HG03460 (cell line): Measurements from ENCODE around the gene MAPK8.

Experiments used
- ATAC-seq: cut with Tn5 transposase; IDR thresholded peaks from one replicate; pipeline ENCODE4 v1.9.1; 2021; ENCODE audit not compliant: unreplicated experiment

MAPK8 gene

GRCh38 chr10:48472501-48473069 is 166.1 kb downstream of the MAPK8 start:
- ATAC-seq = no peak

DNA sequence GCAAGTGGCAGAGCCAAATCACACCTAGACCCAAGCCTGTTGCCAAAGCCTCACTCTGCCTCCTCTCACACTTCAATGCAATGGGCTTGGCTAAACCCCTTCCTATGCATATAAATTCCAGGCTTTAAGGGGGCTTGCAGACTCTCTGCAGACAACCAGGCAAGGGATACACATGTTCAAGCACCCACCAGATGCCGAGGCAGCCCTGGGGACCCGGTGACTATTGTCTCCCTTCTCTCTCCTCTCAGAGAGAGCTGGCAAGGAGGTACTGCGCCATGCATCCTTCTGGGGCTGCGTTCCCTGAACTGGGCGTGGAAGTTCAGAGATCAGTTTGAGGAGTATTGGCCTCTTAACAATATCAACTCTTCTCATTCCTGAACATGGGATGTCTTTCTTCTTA is 167.2 kb downstream of the MAPK8 start:
- ATAC-seq = no peak

DNA sequence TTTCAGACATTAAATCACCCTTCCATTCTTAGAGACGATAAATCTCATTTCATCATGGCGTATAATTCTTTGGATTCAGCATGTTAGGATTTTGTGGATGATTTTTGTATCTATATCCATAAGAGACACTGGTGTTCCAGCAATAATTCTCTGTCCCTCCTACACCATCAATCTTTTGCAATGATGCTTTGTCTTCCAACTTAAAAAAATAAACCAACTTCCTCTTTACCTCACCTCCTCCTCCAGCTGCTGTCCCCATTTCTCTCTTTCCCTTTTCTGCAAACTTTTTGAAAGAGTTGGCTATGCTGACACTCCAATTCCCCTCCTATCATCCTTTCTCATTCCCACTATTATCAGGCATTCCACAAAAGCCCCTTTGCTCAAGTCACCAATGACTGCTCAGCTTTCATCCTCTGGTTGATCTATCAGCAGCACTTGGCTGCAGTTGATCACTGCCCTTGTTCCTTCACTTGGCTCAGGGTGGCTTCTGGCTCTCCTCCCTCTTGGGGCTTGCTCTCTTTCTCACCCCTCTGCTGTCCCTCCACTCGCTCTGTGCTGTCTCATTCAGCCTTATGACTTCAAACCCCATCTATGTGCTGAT is 168.4 kb downstream of the MAPK8 start:
- ATAC-seq = no peak

DNA sequence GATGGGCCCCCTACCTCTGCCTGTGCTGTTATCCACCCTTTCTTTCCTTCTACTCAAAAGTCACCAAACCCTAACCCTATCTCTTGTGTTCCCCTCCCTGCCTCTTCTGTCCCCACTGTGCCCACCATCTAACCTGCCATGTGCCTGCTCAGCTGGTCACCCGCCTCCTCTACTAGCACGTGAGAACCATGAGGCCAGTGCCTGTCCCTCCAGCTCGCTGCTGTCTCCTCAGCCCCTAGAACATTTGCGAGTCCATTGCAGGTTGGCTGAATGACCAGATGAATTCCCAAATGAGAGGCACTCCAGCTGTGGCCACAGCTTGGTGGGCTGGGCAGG is 169.4 kb downstream of the MAPK8 start:
- no peak for ATAC-seq

- ATAC-seq = no peak
These were observed 170.0 kb downstream of the MAPK8 start for GRCh38 chr10:48476279-48476982.

DNA sequence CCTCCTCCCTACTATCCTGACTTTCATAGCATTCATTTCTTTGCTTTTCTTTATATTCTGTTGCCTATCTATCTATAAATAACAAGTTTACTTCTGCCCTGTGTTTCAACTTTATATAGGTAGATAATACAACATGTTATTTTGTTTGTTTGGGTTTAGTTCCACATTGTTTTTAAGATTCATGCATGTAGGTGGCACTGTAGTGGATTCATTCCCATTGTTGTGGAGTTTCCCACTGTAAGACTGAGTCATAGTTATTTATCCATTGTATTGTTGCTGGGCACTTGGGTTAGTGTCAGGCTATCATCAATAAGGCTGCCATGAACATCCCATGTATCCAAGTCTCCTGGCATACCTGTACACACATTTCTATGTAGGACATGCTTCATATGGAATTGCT is 170.7 kb downstream of the MAPK8 start:
- ATAC-seq = no peak

GRCh38 chr10:48477616-48478015 is 171.1 kb downstream of the MAPK8 start:
- no peak for ATAC-seq

- no peak for ATAC-seq
These were observed 172.0 kb downstream of the MAPK8 start for GRCh38 chr10:48478469-48478868.

DNA sequence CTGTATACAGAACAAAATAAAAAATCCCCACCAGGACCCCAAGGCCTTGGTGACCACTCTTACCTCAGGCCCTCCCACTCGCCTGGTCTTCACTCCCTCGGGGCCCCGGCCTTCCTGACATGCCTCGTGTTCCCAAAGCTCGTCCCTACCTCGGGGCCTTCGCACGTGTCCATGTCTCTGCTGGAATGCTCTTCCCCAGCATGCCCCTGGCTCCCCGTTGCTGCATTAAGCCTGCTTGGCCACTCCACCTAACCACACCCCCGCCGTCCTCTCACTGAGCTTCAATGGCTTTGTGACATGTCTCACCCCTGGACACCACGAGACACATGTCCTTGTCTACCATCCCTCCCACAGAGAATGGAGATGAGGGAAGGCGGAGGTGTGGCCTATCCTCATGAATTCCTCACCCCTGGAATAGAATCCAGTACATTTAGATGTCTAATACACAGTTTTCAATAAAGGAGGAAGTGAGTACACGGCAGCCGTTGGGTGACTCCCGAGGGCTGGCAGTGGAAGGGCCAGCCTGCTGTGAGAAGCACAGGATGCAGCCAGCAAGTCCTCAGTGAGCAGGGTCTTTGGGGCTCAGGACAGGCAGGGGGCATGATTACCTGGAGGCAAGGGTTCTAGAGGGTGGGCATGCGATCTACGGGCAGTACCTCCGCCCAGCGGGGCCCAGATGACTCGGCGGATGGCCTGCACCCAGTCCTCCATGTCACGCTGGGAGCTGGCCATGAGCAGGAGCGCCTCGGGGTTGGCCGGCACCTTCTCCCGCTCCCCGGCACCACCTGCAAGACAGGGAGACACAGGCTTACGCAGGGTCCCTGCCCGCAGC is 172.7 kb downstream of the MAPK8 start:
- no peak for ATAC-seq

DNA sequence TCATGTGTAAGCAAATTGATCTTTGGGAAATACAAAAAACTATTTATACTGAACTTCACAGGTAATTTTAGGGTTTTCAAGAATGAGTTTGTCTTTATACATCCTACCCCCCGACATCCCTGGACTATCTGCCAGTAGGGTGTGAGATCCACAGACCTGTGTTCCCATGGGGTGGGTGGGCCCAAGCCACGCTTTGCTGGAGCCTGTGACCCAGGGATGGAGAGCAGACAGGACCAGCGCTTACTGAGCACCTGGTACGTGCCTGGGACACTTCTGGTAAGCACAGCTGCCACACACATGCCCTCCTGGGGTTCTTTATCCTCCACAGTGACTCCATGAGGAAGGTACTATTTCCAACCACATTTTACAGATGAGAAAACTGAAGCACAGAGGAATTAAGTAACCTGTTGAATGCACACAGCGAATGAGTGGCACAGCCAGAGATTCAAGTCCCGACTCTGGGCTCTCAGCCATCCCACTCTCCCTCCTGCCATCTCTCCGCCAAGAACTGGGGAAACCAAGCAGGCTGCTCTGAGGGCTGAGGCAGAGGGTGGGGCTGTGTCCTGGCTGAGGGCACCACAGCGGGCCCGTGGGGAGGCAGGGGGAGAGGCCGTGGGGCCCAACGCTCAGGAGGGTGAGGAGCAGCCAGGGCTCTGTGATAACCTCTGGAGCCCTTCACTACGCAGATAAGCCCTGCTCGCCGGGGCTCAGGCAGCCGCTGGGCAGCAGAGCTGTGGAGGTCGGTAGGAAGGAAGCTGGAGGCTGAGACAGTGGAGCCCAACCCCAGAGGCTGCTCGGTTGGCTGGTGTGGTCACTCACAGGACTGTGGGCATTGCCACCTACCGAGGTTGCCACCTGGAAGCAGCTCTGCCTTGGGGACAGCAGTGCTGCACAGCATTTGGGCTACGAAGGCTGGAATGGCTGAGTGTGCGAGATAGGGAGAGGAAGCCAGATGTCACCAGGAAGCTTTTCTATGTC is 174.2 kb downstream of the MAPK8 start:
- no peak for ATAC-seq

GRCh38 chr10:48481385-48481784 is 174.9 kb downstream of the MAPK8 start:
- no peak for ATAC-seq

DNA sequence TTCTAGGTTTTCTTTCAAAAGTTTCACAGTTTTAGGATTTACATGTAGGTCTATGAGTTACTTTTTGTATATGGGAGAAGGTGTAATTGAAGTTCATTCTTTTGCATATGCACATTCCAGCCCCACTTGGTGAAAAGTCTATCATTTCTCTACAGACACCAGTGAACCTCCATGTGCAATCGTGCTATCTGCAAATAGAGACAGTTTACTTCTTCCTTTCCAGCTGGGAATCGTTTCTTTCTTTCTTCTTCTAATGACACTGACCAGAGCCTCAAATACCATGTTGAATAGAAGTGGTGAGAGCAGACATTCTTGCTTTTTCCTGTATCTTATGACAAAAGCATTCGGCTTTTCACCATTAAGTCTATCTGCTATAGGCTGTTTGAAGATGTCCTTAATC is 175.7 kb downstream of the MAPK8 start:
- ATAC-seq = no peak

GRCh38 chr10:48484911-48485310 is 178.4 kb downstream of the MAPK8 start:
- no peak for ATAC-seq

DNA sequence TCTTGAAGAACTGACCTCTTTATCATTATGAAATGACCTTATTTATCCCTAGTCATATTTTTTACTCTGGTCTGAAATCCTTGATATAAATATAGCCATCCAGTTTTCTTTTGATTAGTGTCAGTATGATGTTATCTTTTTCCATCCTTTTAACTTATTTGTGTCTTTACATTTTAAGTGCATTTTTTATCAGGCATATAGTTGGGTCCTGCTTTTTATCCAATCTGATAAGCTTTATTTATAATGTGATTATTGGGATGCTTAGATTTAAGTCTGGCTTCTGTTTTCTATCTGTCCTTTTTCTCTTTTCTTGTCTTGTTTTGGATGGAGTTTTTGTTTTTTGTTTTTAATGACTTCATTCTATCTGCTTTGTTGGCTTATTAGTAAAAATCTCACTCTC is 179.2 kb downstream of the MAPK8 start:
- ATAC-seq = no peak

GRCh38 chr10:48487244-48487643 is 180.8 kb downstream of the MAPK8 start:
- ATAC-seq = no peak
